Loucy (cell line): ENCODE results near the gene TET2.

Source experiments
- CTCF ChIP-seq: fragments of 200-600 bp; sonication (generic); conservative IDR thresholded peaks from 2 replicates; pipeline ENCODE4 v1.5.1; 2014; ENCODE audit warnings: mild to moderate bottlenecking, antibody characterized with exemption, low read length
- EZH2phosphoT487 ChIP-seq: fragments of 200-600 bp; IDR thresholded peaks from 2 replicates; pipeline ENCODE4 v1.6.1; 2018; ENCODE audit warnings: antibody characterized with exemption, mild to moderate bottlenecking, moderate library complexity, borderline replicate concordance

- TF ChIP-seq CTCF (no peak), EZH2phosphoT487 (no peak)
Observed at GRCh38 chr4:105230287-105230686, 83.6 kb downstream of the TET2 start.
